Measurements from ENCODE around the gene LRRC47. TPM values are rescaled to one million over a fixed set of nuclear protein-coding genes. Genes with fewer than 3 reads are reported as not detected.

Gene LRRC47
- total RNA-seq, 1 experiment from 2014 or later, result 65.1 TPM

DNA sequence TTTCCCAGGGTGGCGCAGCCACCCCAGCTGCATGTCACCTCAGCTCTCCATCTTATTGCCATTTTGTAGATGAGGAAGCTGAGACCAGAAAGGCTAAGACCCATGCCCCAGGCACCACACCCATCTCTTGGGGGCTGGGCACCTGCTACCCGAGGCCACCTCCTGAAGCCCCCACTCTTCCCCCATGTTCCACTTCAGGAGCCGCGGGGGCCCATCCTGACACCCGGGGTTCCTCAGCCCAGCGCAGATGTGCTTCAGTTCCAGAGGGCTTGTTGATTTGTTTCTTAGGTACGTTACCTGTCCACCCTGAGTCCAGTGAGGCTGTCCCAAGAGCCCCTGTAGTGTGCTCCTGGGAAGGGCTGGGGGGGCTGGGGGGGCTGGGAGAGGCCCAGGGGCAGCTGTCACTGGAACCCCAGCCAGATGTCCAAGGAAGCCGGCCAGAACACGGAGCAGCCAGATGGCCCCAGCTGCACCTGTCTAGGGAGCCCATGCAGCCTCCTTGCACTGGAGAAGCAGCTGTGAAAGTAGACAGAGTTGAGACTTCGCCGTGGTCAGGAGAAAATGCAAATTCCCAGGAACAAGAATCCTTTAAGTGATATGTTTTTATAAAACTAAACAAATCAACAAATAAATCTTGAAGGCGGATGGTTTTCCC lies 61.1 kb downstream of the LRRC47 start:
- no peak overlapping the region for H3K18ac ChIP-seq (ENCODE audit: insufficient read length, low read depth, low read length)
- H3K23ac ChIP-seq (ENCODE audit: insufficient read length, low read depth, low read length), result no peak overlapping the region
- H3K9ac ChIP-seq (ENCODE audit: extremely low read depth, insufficient read length, low read length), result no peak overlapping the region
- H2BK120ac ChIP-seq (ENCODE audit: low read depth, low read length, poor library complexity, severe bottlenecking), result no peak overlapping the region
- H3T11ph ChIP-seq (ENCODE audit: low read length), result no peak overlapping the region
- no peak overlapping the region for H2BK5ac ChIP-seq (ENCODE audit: insufficient read length, low read length)
- H3K4ac ChIP-seq (ENCODE audit: low read depth, low read length), result no peak overlapping the region
- no peak overlapping the region for H4K91ac ChIP-seq (ENCODE audit: insufficient read length, low read depth, low read length)
- WGBS (ENCODE audit: extremely low coverage, insufficient read length, low lambda C conversion rate), result no CpG with 5 or more reads among the region's 12 CpGs
- no peak overlapping the region for H3K27ac ChIP-seq (ENCODE audit: insufficient read length, low read depth, low read length)
- no peaks in the 10 kb centered on the region for H3K4me1 ChIP-seq (ENCODE audit: insufficient read depth, low read length)
- no peak overlapping the region for H3K56ac ChIP-seq (ENCODE audit: insufficient read length, low read depth, low read length)
- no peak overlapping the region for H4K8ac ChIP-seq (replicated peaks; ENCODE audit: insufficient read length, low read depth, low read length)
- no peak overlapping the region for H3K4me2 ChIP-seq (ENCODE audit: insufficient read depth, insufficient read length, low read length)
- no peak overlapping the region for H2AK5ac ChIP-seq (ENCODE audit: insufficient read length, low read length)
- H2AFZ ChIP-seq (ENCODE audit: low read length), result no peak overlapping the region
- no peaks in the 10 kb centered on the region for H3K79me2 ChIP-seq (ENCODE audit: insufficient read depth, low read length)
- no peak overlapping the region for H3K14ac ChIP-seq (ENCODE audit: insufficient read depth, low read length)
- no peaks in the 10 kb centered on the region for H3K9me3 ChIP-seq (ENCODE audit: control insufficient read depth, low read depth, low read length)
- H3K27ac Mint-ChIP-seq, result no peak overlapping the region
- H3K79me1 ChIP-seq (ENCODE audit: insufficient read depth, low read depth, low read length, poor library complexity, severe bottlenecking), result no peaks in the 10 kb centered on the region
- TF ChIP-seq CTCF (conservative IDR thresholded peaks at IDR 0.05), result no peak
- no peak overlapping the region for H2BK12ac ChIP-seq (ENCODE audit: insufficient read length, low read depth, low read length)
- no peak overlapping the region for H2BK15ac ChIP-seq (ENCODE audit: low read depth, low read length)
- peaks cover 6 to 18% (median 10%) of the 10 kb centered on the region in 3 experiments; a peak in 5 of 7 replicates for H3K36me3 Mint-ChIP-seq (ENCODE audit: insufficient read depth in 1 of 3, low read depth in 3 of 3)
- H4K5ac ChIP-seq (ENCODE audit: insufficient read length, low read depth, low read length), result no peak overlapping the region
- H3K9me3 Mint-ChIP-seq, result no peaks in the 10 kb centered on the region
- no peak overlapping the region for H2BK20ac ChIP-seq (ENCODE audit: low read depth, low read length, poor library complexity, severe bottlenecking)
- H4K20me1 ChIP-seq (ENCODE audit: control insufficient read depth, insufficient read depth, insufficient read length), result no peaks in the 10 kb centered on the region
- no peaks in the 10 kb centered on the region for H3K23me2 ChIP-seq (ENCODE audit: insufficient read length, low read depth, low read length, poor library complexity, severe bottlenecking)
- H3K4me1 Mint-ChIP-seq, result peaks cover 0 to 13% of the 10 kb centered on the region in 2 experiments; a peak in 2 of 4 replicates
- no peaks in the 10 kb centered on the region for H3K27me3 ChIP-seq (ENCODE audit: insufficient read depth, low read length)
- H3K27me3 Mint-ChIP-seq (ENCODE audit: low read depth), result no peaks in the 10 kb centered on the region
- no peak for DNase-seq
- H3K4me3 Mint-ChIP-seq, result no peak overlapping the region
